GM18867 (cell line): ENCODE measurements around the gene ADARB1.
"Not testable (repeated sequence)": the region's sequence is repeated elsewhere in the genome, so short reads cannot be mapped to it uniquely, and the experiment has no call there.

Experiments
- ATAC-seq: cut with Tn5 transposase; IDR thresholded peaks from one replicate; pipeline ENCODE4 v1.9.1; 2021; ENCODE audit warnings: mild to moderate bottlenecking, moderate library complexity; ENCODE audit not compliant: unreplicated experiment

ADARB1 gene

GRCh38 chr21:45074048-45074817 lies at the start of gene ADARB1:
Gene ADARB1 (plus strand): TSS chr21:45074580. CDS start chr21:45171657, 97,077 bp downstream.
- peak; percentile 63 for ATAC-seq

GRCh38 chr21:45026066-45026745 lies 48.2 kb upstream of the ADARB1 start:
- ATAC-seq = no peak

- no peak for ATAC-seq
Observed at GRCh38 chr21:45026826-45027225, 47.6 kb upstream of the ADARB1 start.

GRCh38 chr21:45027241-45028196 lies 46.9 kb upstream of the ADARB1 start:
- ATAC-seq = no peak

- not testable (repeated sequence) for ATAC-seq
Observed at GRCh38 chr21:45028645-45029044, 45.7 kb upstream of the ADARB1 start.

- no peak for ATAC-seq
Observed at GRCh38 chr21:45029298-45029947, 45.0 kb upstream of the ADARB1 start.

GRCh38 chr21:45029948-45030681 lies 44.3 kb upstream of the ADARB1 start:
- ATAC-seq = no peak

GRCh38 chr21:45030682-45031570 lies 43.5 kb upstream of the ADARB1 start:
- no peak for ATAC-seq

- no peak for ATAC-seq
Observed at GRCh38 chr21:45031571-45032191, 42.7 kb upstream of the ADARB1 start.

GRCh38 chr21:45032332-45032731 lies 42.0 kb upstream of the ADARB1 start:
- no peak for ATAC-seq

- ATAC-seq = no peak
Observed at GRCh38 chr21:45032977-45033710, 41.2 kb upstream of the ADARB1 start.

- no peak for ATAC-seq
Observed at GRCh38 chr21:45033791-45034555, 40.4 kb upstream of the ADARB1 start.

GRCh38 chr21:45034556-45035476 lies 39.6 kb upstream of the ADARB1 start:
- ATAC-seq = no peak

- ATAC-seq = no peak
Observed at GRCh38 chr21:45035477-45035848, 38.9 kb upstream of the ADARB1 start.

GRCh38 chr21:45036630-45037029 lies 37.8 kb upstream of the ADARB1 start:
- ATAC-seq = no peak

GRCh38 chr21:45037986-45038385 lies 36.4 kb upstream of the ADARB1 start:
- ATAC-seq = no peak
